GM13977 (cell line): ENCODE results near the gene STIM1.
"Not testable (repeated sequence)": the region's sequence is repeated elsewhere in the genome, so short reads cannot be mapped to it uniquely, and the experiment has no call there.

Source experiments
- DNase-seq: peaks from one replicate; pipeline ENCODE4 v3.0.0; 2012; ENCODE audit warnings: low spot score
- CTCF ChIP-seq: IDR thresholded peaks from 2 replicates; pipeline ENCODE4 v1.5.1; 2012; ENCODE audit warnings: mild to moderate bottlenecking, control low read depth; ENCODE audit not compliant: insufficient read depth; ENCODE audit errors: extremely low read depth, missing control alignments
- in situ Hi-C: fragments of 300-500 bp; cut with MboI; formaldehyde crosslinking; loops from one replicate; pipeline ENCODE4 v1.12.0; 2022; ENCODE audit warnings: low sequenced_read_pairs, low pct_unique_long_range_greater_than_20kb, mixed read lengths, inconsistent platforms; ENCODE audit not compliant: unreplicated experiment

The STIM1 gene

GRCh38 chr11:3860375-3860774, 4.9 kb downstream of the STIM1 start:
- no peak for DNase-seq
- in situ Hi-C loops: no loop called here
- no peak for TF ChIP-seq CTCF

DNA sequence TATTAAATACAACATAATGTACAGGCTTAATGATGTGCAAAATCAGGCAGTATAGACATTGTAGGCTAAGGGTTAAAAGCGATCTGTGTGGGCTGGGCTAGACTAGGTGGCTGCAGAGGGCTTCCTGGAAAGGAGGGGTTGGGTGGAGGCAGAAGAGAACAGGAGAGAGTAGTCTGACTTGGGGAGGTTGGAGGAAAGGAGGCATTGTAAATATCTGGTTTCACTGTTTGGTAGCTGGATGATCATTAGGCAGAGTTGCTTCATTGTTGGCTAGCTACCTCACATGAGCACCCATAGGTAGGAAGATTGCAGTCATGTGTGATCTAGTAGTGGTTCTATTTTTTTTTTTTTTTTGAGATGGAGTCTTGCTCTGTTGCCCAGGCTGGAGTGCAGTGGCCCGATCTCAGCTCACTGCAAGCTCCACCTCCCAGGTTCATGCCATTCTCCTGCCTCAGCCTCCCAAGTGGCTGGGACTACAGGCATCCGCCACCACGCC, 5.5 kb downstream of the STIM1 start:
- in situ Hi-C loops, DNase-seq: not testable (repeated sequence)

- no peak for DNase-seq
- no peak for TF ChIP-seq CTCF
- in situ Hi-C loops: no loop called here
Observed at GRCh38 chr11:3861683-3862082, 6.2 kb downstream of the STIM1 start.

GRCh38 chr11:3865388-3866193, 10.1 kb downstream of the STIM1 start:
- no peak for DNase-seq
- TF ChIP-seq CTCF: no peak
- in situ Hi-C loops: no loop called here

DNA sequence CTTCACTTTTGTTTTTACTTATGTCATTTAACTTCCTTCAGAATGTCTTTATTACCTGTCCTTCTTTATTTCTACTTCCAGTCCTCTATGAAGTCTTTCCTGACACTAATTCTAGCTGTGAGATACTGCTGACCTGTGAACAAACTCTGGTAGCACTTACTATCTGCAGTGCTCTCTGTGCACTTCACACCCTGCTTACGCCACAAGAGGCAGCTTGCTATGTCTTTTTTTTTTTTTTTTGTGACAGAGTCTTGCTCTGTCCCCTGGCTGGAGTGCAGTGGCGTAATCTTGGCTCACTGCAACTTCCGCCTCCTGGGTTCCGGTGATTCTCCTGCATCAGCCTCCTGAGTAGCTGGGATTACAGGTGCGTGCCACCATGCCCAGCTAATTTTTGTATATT, 10.7 kb downstream of the STIM1 start:
- in situ Hi-C loops: no loop called here
- DNase-seq: no peak
- TF ChIP-seq CTCF: no peak

DNA sequence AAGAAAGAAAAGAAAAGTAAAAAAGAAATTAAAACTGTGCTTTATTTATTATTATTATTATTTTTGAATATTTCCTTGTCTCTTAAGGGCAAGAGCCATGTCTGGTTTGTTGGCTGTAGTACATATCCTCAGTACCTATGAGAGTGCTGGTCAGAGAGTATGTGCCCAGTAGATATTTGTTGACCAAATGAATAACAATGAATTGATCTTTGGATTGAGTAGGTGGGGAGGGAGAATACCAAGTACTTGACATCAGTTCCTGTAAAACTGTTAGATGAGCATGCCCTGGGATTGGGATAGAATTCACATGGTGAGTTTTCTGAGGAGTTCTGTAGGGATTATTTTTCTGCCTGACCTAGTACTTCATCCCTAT, 11.4 kb downstream of the STIM1 start:
- no peak for TF ChIP-seq CTCF
- DNase-seq: no peak
- in situ Hi-C loops: no loop called here

DNA sequence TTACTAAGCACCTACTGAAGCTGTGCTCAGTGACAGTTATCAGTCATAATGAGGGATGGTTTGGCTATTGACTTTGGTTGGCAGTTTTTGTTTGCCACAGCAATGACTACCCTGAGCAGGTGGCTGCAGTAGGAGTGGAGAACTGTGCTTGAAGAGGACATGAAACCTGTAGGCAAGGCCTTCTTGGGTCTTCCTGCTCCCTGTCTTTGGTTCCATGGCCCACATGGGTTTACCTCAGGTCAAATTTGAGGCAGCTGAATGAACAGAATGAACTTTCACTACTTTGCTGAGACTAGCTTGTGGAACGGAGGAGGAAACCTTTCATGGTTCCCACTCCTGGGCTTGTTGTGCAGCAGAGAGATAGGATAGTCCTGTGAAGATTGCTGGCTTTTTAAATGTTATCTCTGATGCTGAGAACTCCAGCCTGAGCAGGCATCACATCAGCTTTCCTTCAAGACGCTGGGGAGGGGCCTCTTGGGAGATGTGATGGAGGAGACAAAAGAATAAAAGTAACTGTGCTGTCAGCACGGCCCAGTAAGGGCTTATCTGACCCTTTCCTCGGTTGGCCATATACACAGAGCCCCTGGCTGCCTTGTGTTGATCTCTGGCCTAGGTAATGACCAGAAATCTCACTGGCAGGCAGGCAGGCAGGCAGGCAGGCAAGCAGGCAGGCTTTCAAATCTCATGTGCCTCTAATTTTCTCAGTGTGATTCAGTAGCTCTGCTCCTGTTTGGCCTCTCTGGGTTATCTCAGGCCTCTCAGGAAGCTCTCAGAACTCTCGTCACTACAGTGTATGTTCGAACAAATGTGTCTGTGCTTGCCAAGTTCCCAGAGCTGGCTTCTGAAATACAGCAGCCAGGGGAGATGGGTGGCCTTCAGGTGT, 12.0 kb downstream of the STIM1 start:
- in situ Hi-C loops: no loop called here
- no peak for TF ChIP-seq CTCF
- DNase-seq: no peak
